Urinary bladder (tissue), 4 donors: ENCODE measurements around the gene NUDT3. TPM values are rescaled to one million over a fixed set of nuclear protein-coding genes. Genes with fewer than 3 reads are reported as not detected.
"Not testable (repeated sequence)": the region's sequence is repeated elsewhere in the genome, so short reads cannot be mapped to it uniquely, and the experiment has no call there.

Source experiments
- DNase-seq: peaks from one replicate; pipeline ENCODE4 v3.0.0-alpha.2; 2015; ENCODE audit errors: extremely low spot score
- H3K27ac ChIP-seq: one replicate; pipeline ENCODE4 v1.5.1; 2013; ENCODE audit warnings: low read depth, mild to moderate bottlenecking, moderate library complexity
- H3K36me3 ChIP-seq: one replicate; pipeline ENCODE4 v1.6.1; 2013; ENCODE audit warnings: mild to moderate bottlenecking, moderate library complexity; ENCODE audit not compliant: insufficient read depth
- H3K4me1 ChIP-seq: one replicate; pipeline ENCODE4 v1.6.1; 2013; ENCODE audit warnings: mild to moderate bottlenecking, moderate library complexity; ENCODE audit not compliant: insufficient read depth
- H3K4me3 ChIP-seq: one replicate; pipeline ENCODE4 v1.5.1; 2013; ENCODE audit warnings: low read depth, low read length
- WGBS: extraction: QIAGEN DNeasy Blood & Tissue Kit; methylation state at CpG from one replicate; pipeline ENCODE4 v1.1.7; 2013; 5-methylcytosine and 5-hydroxymethylcytosine counted together
- polyA plus RNA-seq: library from polyadenylated mRNA; stranded (reverse); fragments of 200-250 nt; gene quantifications from one replicate; pipeline ENCODE4 v1.2.3, GENCODE V29; 2013
- total RNA-seq: library from RNA; depleted of rRNA; stranded (reverse); fragments of >200 nt; gene quantifications from one replicate; pipeline ENCODE4 v1.2.3, GENCODE V29; 2014
- donor health status: healthy with polysubstance abuse.
- donor health status: healthy.

Gene NUDT3
- total and polyA plus RNA-seq, 2 donors = 20.7 to 43.9 TPM

DNA sequence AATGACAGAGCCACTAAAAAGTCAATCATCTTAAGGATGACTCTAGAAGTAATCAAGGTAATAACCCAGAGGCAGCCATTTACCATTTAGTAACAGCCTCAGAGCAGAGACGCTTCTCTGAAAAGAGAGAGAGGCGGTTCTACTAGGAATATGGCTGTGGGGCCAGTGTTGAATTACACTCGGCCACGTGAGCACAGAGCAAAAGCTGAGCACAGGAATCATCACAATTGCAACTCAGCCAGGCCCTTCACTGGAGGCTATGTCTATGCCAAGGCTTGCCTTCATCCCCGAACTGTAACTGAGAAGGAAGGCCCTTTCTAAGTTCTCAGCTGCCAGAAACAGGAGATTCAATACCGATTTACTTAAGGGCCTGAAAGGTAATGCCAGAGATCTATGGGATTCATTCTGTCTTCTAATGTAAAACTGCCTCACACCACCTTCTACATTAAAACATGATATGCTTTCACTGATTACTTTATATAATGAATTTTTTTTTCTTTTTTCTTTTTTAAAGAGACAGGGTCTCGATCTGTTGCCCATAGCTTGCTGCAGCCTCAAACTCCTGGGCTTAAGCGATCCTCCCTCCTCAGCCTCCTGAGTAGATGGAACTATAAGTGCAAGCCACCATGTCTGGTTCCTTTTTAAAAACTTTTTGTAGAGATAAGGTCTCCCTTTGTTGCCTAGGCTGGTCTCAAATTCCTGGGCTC, 67.6 kb downstream of the NUDT3 start:
- H3K36me3 ChIP-seq = no peaks in the 10 kb centered on the region
- 45% methylated on average over 8 of the region's 8 CpGs for WGBS
- H3K4me1 ChIP-seq = no peaks in the 10 kb centered on the region
- H3K4me3 ChIP-seq = no peak overlapping the region
- DNase-seq = no peak
- H3K27ac ChIP-seq = no peak overlapping the region

- H3K27ac ChIP-seq, H3K4me1 ChIP-seq, H3K36me3 ChIP-seq, DNase-seq, H3K4me3 ChIP-seq: not testable (repeated sequence)
- WGBS = 93% methylated on average over 2 of the region's 2 CpGs
Measured at GRCh38 chr6:34324221-34324620, 68.2 kb downstream of the NUDT3 start.

DNA sequence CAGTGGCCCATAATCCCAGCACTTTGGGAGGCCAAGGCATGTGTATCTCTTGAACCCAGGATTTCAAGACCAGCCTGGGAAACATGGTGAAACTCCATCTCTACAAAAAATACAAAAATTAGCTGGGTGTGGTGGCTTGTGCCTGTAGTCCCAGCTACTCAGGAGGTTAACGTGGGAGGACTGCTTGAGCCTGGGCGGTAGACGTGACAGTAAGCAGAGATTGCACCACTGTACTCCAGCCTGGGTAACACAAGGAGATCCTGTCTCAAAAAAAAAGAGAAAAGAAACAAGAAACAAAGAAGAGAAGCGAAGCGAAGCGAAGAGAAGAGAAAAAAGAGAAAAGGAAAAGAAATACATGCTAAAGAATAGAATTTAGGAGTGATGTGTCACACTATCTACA, 69.2 kb downstream of the NUDT3 start:
- H3K4me3 ChIP-seq = no peak overlapping the region
- no peaks in the 10 kb centered on the region for H3K4me1 ChIP-seq
- no peak overlapping the region for H3K27ac ChIP-seq
- H3K36me3 ChIP-seq = no peaks in the 10 kb centered on the region
- DNase-seq = no peak
- WGBS = 96% methylated on average over 6 of the region's 6 CpGs

- Histone ChIP-seq H3K27ac (no peak overlapping the region), H3K36me3 (no peaks in the 10 kb centered on the region), H3K4me3 (no peak overlapping the region), H3K4me1 (no peaks in the 10 kb centered on the region)
- no peak for DNase-seq
- 97% methylated on average over 1 of the region's 1 CpG for WGBS
Measured at GRCh38 chr6:34322732-34323131, 69.7 kb downstream of the NUDT3 start.

DNA sequence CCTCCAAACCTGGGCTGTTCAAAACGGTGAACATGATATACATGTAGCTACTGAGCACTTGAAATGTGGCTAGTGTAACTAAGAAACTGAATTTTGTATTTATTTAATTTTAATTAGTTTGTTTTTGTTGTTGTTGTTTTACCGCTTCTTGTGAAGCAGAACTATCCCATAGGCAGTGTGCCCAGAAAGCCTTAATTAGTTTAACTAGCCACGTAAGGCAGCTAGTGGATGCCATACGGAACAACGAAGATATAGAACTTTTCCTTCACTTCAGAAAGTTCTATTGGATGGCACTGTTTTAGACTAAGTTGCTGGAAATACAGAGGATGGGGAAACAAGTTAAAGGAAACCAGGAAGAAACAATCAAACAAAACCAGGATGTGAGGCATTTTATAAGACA, 70.6 kb downstream of the NUDT3 start:
- 85% methylated on average over 5 of the region's 5 CpGs for WGBS
- DNase-seq = no peak
- Histone ChIP-seq H3K36me3 (no peaks in the 10 kb centered on the region), H3K4me1 (no peaks in the 10 kb centered on the region), H3K27ac (no peak overlapping the region), H3K4me3 (no peak overlapping the region)

DNA sequence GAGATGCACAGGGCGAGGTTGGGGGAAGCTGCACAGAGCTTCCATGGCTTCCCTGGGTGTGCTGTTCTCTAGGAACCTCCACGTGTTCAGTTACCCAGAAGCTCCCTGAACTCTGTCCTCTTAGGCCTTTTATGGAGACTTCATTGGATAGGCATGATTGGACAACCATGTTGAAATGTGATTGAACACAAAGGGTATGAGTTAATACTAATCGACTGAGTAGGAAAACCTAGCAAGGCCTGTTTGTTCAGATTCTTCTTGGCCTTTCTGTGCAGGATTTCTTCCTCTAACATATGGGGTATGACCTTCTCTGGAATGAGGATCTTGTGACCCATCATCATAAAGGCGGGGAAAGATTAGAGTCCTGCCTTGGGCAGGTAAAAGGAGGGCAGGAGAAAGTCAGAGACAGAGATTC, 73.0 kb downstream of the NUDT3 start:
- WGBS = 84% methylated on average over 4 of the region's 4 CpGs
- H3K4me3 ChIP-seq = no peak overlapping the region
- H3K4me1 ChIP-seq = no peaks in the 10 kb centered on the region
- H3K27ac ChIP-seq = no peak overlapping the region
- DNase-seq = peak; percentile 45
- H3K36me3 ChIP-seq = no peaks in the 10 kb centered on the region

- WGBS = 58% methylated on average over 4 of the region's 4 CpGs
Measured at GRCh38 chr6:34318499-34319470, 73.7 kb downstream of the NUDT3 start.

DNA sequence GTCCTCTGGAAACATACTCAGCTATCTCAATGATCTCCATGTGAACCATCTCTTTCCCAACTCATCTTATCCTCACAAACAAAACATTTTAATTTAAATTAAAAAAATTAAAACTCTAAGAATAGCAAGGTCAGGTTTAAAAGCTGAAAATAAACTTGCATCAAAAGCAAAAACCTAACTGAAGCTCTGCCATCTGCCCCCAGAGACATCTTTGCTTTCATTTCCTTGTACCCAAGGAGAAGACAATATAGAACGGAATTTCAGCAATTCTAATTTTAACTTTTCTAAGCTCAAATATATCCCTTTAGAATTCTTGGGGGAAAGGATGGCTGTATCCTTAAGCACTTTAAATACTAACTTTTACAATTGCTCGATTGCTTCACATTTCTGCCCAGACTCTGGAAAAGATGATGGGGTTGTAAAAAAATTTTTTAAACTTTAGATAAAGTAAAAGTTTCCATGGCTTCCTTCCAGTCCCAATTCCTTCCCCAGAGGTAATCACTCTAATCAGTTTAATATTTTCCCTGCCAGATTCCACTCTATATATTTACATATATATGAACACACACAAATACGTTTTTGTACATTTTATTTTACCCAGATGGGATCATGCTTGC, 74.5 kb downstream of the NUDT3 start:
- Histone ChIP-seq H3K36me3 (no peaks in the 10 kb centered on the region), H3K27ac (no peak overlapping the region), H3K4me1 (no peaks in the 10 kb centered on the region), H3K4me3 (no peak overlapping the region)
- WGBS = 21% methylated on average over 3 of the region's 3 CpGs
- DNase-seq = no peak

More at GRCh38 chr6:34318499-34319470, 73.7 kb downstream of the NUDT3 start:
- DNase-seq = no peak
- Histone ChIP-seq H3K27ac (peak overlapping the region; percentile 38), H3K4me3 (no peak overlapping the region), H3K4me1 (no peaks in the 10 kb centered on the region), H3K36me3 (no peaks in the 10 kb centered on the region)

DNA sequence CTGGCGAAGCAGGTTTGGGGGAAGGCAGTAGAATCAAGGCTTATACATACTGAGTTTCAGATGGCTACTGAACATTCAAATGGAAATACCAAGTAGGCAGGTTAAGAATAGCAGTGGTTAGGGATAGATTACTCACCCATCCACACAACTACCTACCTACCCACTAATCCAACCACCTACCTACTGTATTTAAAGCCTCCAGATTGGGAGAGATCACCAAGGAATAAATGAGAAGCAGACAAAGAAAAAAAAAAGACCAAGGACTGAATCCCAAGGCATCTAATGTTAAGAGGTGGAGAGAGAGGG, 75.3 kb downstream of the NUDT3 start:
- DNase-seq = no peak
- Histone ChIP-seq H3K4me3 (no peak overlapping the region), H3K36me3 (no peaks in the 10 kb centered on the region), H3K4me1 (no peaks in the 10 kb centered on the region), H3K27ac (no peak overlapping the region)
- whole genome bisulfite sequencing = 95% methylated on average over 1 of the region's 1 CpG

DNA sequence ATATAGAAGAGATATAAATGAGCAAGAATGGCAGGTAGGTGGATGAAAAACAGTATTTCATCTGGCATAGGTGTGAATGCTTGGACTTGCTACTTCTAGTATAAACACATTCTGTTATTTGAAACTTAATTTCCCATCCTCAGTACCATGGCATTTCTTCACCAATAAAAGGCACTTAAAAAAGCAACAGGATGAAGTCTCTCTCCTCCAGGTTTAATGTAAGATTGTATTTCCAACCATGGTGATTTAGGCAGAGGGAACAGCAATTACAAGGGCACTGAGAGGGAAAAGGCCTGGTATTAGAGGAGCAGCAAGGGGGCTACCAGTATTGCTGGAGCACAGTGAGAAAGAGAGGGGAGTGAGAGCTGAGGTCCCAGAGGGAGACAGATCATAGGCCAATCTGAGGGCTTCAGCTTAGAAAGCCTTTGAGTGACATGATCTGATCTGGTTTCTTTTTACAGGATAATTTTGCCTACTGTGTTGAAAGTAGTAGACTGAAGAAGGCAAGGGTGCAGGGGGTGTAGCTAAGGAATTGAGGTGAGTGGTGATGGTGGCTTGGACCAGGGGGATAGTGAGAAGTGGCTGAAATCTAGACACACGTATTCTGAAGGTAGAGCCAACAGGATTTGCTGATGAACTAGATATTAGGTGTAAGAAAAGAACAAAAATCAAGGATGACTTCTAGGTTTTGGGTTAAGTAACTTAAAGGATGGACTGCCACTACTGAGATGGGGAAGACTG, 75.9 kb downstream of the NUDT3 start:
- WGBS = 100% methylated on average over 1 of the region's 1 CpG
- no peak overlapping the region for H3K4me3 ChIP-seq
- no peaks in the 10 kb centered on the region for H3K36me3 ChIP-seq
- no peak for DNase-seq
- H3K27ac ChIP-seq = no peak overlapping the region
- H3K4me1 ChIP-seq = no peaks in the 10 kb centered on the region

GRCh38 chr6:34315780-34316179, 76.7 kb downstream of the NUDT3 start:
- Histone ChIP-seq H3K36me3 (no peaks in the 10 kb centered on the region), H3K27ac (no peak overlapping the region), H3K4me3 (no peak overlapping the region), H3K4me1 (no peaks in the 10 kb centered on the region)
- DNase-seq = no peak
- WGBS = 69% methylated on average over 6 of the region's 6 CpGs

DNA sequence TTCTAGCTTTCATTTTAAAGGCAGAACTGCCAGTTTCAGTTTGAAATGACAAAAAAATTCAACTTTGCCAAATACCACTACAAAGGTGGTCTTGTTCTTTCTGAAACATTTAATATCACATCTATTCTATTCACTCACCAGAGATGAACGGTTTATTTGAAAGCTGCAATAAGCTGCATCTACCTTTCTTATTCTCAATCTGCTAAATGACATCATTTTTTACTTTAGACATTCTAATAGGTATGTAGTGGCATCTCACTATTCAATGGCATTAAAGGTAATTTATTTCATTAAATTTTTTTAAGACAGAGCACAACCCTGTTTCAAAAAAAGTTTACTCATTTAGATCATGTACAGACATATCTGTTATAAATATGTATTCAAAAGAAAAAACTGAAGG, 77.2 kb downstream of the NUDT3 start:
- Histone ChIP-seq H3K4me3 (no peak overlapping the region), H3K4me1 (no peaks in the 10 kb centered on the region), H3K27ac (no peak overlapping the region), H3K36me3 (no peaks in the 10 kb centered on the region)
- WGBS = 92% methylated on average over 1 of the region's 1 CpG
- DNase-seq = no peak

DNA sequence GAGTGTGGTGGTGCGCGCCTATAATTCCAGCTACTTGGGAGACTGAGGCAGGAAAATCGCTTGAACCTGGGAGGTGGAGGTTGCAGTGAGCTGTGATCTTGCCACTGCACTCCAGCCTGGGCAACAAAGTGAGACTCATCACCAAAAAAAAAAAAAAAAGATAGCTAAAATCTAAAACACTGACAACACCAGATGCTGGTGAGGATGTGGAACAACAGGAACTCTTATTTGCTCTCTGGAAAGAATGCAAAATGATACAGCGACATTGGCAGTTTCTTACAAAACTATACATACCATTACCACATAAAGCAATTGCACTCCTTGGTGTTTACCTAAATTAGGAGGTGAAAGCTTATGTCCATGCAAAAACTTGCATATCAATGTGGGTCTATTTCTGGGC, 80.2 kb downstream of the NUDT3 start:
- Histone ChIP-seq H3K27ac (no peak overlapping the region), H3K36me3 (no peaks in the 10 kb centered on the region), H3K4me3 (no peak overlapping the region), H3K4me1 (no peaks in the 10 kb centered on the region)
- no peak for DNase-seq
- 99% methylated on average over 4 of the region's 4 CpGs for WGBS
